Activated CD8-positive, alpha-beta memory T cell treated with anti-CD3 and anti-CD28 coated beads for 48 hours (primary cell): ENCODE measurements around the gene MYRFL.

Experiments used
- DNase-seq, 3 experiments: peaks; one replicate each; pipeline ENCODE4 v3.0.0-alpha.2; 2020; ENCODE audit warnings: low read depth in 2 of 3, low spot score in 2 of 3

The MYRFL gene

DNA sequence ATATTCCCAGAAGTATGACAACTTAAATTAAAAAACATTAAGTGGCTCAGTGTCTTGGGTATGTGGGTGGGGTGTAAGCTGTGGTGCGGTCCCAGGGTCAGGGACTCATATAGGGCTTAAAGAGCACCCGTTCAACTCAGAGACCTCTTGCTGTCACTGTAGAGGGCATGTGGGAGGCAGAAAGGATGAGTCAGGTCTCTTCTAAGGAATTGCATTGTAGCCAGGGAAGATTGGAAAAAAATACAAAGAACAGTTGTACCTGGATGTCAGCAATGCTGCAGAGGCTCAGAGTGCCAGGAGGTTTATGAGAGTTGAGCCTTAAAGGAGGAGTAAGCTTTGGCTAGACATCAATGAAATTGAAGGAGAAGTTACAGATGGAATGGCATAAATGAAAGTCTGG is 104.1 kb downstream of the MYRFL start:
- DNase-seq, result no peak

DNA sequence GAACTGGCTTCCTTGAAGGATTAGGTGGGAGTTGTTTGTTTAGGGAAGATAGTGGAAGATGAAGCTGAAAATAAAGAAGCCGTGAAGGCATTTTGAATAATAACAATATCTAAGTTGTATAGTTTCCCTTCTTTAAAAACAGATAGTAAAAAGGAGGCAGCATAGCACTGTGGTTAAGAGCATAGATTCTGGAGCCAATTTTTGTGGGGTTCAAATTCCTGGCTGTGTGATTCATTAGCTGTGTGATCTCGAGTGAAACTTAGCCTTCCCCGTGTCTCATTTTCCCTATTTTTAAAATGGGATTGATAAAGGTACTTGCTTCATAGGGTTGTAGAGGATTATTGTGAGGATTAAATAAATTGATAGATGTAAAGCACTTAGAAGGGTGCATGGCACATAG is 104.5 kb downstream of the MYRFL start:
- DNase-seq, result no peak

DNA sequence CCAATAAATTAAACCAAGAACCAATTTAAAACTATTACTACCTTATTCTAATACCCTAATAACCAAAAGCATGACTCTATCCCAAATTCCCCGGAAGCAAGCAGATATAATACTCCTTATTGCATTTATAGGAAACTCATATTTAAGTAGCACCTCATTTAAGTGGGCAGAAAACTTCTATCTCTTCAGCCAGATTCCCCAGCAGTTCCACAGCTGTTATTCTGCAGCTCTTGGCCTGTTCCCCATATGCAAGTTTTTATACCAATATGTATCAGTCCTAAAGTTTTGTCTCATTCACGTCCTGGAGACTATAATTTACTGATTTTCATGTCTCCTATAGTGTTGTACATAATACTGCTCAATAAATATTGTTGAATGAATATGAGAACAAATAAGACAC is 106.5 kb downstream of the MYRFL start:
- no peak for DNase-seq

DNA sequence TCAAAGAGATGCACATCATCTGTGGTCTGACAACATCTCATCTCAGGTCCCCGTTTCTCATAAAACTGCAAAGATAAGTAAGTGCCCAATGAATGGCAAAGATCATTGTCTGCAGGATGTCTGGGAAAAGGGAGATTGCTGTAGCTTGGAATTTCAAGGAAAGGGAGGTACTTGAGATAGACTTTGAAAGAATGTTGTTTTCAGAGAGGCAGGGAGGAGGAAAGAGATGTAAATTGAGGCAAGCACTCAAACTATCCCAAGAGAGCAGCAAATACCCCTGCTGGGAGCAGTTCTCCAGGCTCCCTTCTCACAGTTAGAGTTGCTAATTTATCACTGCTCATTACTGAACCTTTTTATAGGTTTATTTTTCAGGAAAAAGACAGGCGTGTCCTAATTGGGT is 107.1 kb downstream of the MYRFL start:
- no peak for DNase-seq

DNA sequence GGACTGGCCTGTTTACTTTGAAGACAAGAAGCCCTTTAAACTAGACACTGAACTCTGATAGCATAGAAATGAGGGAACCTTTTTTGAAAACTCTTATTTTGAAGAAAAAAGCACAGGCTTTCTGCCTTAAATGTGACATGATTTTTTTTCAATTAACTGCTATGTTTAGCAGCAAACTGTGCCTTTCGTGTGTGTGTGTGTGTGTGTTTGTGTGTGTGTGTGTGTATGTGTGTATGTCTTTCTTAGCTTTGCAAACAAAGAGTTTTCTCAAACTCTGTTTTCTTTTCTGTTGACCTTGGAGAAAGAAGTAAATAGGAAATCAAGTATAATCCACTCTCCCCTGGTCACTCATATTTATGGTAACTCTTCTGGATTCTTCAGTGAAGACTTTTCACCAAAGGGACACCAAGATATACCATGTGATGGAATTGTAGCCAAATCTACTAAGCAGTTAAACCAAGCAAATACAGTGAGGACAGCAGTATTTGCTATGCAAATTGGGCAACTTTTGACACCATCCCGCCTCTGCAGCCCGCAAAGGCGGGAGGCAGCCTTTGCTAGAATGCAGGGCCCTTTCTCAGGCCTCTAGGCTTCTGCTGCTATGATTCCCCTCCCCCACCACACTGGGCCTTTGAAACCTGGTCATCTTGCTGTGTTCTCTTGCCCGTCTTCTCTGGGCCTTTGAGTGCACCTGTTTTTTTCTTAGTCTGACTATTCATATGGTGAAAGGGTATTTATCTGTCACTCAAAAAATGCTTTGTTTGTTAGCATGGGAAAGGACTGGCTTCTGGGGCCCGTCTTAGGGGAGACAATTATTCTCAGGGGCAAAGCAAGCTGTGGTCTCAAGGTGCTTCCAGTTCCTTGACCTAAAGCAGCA is 107.9 kb downstream of the MYRFL start:
- DNase-seq, result no peak

DNA sequence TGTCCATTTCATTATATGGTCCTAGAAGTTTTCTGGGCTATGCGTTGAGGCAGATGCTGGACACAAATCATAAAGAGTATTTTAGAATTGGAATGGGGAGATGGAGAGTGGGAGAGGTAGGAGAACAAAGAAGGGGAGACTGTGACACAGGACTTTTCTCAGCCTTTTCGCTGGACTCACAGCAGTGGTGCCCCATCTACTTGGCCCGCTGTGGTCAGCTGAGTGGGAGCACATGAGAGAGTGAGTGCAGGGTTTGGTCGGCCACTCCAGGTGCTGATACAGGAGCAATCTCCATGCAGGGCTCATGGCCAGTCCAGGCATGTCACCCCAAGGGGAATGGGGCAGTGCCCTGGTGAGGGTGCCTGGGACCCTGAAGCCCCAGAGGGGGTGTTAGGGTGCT is 109.0 kb downstream of the MYRFL start:
- DNase-seq, result no peak

DNA sequence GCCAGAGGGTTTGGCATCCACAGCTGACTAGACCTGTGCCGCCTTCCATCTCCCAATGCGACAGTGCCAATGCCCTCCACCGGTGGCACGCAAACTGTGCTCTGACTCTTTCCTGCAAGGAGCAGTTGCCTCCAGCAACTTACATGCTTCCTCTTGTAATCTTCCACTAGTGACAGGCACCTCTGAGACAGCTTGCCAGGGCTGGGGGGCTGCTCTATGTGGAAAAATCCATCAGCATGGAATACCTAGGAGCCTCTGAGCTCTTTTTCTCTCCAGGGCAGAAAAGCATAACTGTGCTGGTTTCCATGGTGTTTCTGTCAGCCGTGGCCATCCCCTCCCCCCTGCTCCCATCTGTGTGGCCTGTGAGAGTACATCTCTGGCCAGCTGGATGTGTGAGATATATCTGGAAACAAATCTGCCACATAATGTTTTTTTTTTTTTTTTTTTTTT is 110.6 kb downstream of the MYRFL start:
- no peak for DNase-seq

DNA sequence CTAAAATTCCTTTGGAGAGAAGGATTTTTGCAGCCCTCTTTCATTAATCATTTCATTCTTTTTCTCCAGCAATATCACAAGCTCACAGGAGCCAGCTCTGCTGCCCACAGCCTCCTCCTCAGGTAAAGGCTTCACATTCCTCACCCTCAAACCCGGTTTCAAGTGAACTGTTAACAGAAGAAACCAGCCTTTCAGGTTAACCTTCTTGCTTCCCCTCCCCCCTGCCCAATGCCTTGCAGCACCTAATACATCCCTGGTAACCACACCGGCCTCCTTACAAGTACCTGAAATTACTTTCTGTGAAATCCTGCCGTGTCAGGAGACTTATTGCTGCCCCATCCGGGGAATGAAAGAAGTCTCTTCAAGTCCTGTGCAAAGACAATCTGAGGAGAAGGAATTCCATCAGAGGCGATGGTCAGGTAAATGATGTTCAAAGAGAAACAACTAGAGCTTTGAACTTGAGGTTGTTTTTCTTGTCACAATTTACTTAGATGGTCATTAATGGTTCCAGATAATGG is 111.2 kb downstream of the MYRFL start:
- no peak for DNase-seq

DNA sequence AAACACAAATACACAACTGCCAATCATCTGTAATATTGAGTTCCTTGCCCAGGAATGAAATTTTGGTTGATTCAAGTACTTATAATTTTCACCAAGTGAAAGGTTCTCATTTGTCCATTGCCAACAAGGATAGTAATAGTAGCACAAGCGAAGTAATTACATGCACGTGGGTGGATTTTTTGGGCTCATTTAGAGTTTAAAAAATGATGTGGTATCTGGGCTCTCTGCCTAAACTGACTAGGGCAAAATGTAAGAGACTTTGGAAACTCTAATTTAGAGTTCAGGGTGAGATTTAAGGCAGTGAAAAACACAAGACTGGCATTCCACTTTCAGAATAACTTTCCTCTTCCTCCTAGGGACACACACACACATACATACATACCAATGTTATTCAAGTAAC is 111.7 kb downstream of the MYRFL start:
- no peak for DNase-seq

DNA sequence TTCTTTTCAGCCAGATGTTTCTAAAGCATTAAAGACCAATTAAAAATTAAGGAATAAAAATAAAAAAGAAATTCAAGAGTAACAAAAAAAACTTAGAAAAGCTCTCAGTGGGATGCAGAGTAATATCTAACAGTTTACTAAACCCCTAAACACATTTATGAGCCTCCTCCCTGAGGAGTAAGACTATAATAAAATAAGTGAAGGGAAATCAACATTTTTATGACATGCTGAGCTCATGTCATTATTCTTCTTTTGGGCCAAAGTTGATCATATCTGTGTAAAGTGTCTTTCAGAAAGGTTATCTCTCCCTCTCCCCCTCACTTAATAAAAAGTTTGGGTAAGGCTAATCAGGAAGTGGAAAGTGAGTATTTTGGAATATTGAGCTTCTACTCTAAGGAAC is 122.1 kb downstream of the MYRFL start:
- DNase-seq, result no peak

DNA sequence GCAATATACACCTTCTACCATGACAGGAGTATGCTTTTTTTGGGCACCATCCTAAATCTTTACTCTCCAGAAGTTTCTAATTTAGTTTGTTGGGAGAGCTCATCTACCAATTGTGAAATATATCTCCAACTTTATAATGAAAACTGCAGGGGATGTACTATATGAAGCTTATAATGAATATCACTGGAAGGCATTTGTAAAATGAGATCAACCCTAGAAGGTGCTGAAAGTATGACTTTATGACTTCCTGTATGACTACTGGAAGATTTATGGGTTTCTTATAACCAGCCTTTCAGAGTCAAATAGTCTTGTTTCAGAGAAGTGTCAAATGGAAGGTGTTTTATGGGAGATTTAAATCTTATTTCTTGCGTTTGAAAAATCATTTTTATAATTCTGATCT is 122.9 kb downstream of the MYRFL start:
- no peak for DNase-seq

DNA sequence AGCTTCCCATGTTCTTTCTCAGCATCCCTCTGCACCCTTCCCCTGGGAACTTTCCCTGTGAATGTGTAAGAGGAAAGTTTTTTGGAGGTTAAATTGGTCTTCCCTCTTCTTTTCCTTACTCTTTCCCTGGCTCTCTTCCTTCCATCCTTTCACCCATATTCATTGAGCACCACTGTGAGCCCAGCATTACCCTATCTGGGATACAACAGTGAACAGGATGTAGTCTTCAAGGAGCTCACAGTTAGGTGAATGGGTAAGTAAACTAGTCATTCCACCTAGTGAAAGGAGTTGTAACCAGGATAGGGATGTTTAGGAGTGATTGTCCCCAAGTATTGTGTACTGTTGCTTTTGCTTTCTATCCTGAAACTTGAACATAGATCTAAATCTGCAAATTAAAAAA is 123.8 kb downstream of the MYRFL start:
- DNase-seq, result no peak

DNA sequence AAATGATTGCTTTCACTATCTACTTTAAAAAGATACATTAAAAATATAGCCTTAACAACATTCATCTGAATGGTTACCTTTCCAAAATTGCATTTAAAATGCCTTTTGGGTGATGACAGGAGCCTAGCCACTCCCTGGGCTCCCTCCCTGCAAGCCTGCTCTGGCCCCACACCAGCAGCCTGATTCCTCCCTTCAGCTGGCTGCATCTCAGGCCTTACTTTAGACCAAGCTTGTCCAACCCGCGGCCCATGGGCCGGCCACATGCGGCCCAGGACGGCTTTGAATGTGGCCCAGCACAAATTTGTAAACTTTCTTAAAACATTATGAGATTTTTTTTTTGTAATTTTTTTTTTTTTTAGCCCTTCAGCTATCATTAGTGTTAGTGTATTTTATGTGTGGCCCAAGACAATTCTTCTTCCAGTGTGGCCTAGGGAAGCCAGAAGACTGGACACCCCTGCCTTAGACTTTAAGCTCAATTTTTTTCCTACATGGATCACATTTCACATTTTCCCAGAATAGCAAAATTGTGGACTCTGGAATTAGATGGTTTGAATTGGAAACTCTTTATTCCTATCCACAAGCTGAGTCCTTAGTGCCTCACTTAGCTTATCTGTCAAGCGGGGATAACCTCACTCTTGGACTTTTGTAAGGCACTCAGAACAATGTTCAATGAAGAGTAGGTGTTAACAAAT is 124.4 kb downstream of the MYRFL start:
- no peak for DNase-seq

DNA sequence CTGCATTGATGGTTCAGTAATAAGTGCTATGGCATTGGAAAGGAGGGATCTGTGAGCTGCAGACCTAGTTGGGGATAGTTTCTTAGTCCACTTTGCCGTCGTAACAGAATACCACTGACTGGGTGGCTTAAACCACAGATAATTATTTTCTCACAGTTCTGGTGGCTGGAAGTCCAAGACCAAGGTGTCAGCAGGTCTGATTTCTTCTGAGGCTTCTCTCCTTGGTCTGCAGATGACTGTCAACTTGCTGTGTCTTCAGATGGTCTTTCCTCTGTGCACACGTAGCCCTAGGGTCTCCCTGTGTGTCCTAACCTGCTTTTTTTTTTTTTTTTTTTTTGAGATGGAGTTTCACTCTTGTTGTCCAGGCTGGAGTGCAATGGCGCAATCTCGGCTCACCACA is 126.1 kb downstream of the MYRFL start:
- no peak for DNase-seq

DNA sequence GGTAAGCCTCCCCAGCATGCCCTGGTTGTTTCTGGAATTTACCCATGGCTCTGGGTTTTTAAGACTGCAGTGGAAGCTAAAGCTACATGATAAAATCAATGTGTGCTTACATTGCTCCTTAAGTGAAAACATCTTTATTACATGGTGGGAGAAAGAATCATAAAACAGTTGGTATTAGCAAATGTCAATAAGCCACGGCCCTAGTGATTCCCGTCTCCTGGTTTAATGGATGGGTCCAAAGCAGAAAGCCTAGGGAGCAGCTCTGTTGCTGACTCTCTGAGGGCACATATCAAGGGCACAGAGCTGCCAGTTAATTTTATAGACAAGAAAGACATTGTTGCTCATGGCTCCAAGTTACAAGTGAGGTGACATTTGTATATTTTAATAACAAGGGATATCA is 127.9 kb downstream of the MYRFL start:
- no peak for DNase-seq

DNA sequence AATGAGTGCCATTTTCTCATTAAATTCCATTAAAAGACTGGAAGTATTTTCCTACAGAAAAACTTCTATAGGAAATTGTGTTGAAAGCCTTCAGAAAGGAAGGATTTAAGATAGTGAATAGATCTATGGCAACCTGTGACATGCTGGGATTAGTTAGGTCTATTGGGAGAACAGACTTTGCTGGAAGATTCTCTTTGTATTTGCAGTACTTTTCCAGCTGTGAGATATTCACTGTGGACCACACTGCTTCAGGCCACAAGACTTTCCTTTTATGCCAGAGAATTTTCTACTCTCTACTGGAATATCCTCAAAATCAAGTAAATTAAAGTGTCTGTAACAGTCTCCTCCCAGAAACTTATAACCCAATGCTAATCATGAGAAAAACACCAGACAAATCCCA is 136.2 kb downstream of the MYRFL start:
- DNase-seq, result no peak

DNA sequence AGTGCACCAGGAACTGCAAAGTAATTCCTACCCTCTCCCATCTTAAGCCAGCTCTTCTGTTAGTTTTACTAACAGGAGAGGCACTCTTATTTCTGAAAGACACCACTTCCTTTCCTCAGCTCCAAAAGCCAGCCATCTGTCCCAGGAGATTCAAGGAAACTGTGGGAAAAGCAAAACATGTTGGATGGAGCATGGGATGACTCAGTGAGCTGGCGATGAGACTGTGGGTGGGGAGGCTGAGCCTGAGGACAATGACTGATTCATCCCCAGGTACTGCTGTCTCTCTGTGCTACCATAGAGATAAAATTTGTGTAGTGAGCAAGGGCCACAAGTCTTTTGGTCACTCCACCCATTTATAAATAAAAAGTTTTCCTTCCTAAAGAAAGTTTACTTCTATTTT is 141.4 kb downstream of the MYRFL start:
- no peak for DNase-seq

DNA sequence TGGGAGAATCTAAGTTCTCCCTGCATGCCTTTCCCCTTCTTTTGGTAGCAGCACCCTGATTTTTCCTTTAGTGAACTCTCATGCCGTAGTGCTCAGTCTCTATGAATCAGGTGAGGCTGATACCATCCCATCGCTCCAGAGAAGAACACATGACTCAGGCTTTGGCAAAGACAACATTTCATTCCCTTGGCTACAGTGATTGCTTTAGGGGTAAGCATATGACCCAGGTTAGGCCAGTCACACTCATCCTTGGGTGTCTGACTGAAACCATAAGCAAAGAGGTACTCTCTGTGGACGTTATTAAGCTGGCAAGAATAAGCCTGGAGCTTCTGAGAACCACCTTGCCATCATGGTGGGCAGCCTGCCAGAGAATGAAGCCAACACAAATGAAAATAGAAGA is 141.8 kb downstream of the MYRFL start:
- DNase-seq, result no peak

DNA sequence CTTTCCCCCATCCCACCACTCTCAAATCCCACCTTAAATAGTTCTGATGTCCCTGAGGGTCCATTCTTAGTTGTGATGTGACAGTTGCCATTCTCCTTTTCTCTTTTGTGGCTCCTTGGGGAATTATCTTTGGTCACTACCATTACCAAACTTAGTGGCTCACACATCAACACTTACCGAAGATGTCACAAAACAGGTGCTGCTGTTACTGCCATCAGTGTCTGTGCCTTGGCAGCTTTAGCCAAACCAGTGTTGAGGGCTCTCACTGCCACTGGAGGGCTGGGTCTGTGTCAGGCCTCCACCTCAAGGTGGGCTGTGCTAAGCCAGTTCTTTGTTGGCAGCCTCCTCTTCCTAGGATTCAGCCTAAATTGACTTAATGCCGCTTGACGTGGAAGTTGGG is 144.0 kb downstream of the MYRFL start:
- no peak for DNase-seq

DNA sequence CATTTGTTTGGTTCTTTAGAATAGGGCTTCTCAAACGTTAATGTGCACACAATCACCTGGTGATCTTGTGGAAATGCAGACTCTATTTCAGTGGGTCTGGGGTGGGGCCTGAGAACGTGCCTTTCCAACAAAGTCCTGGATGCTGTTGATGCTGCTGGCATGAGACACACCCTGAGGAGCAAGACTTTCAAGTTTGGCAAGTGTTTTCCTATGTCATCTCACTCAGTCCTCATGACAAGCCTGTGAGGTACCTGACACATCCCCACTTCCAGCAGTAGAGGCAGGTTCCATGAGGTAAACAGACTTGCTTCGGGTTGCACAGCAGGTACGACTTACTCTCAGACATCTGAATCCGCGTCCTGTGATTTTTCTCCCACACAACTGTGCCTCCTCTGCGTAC is 147.1 kb downstream of the MYRFL start:
- DNase-seq, result no peak

DNA sequence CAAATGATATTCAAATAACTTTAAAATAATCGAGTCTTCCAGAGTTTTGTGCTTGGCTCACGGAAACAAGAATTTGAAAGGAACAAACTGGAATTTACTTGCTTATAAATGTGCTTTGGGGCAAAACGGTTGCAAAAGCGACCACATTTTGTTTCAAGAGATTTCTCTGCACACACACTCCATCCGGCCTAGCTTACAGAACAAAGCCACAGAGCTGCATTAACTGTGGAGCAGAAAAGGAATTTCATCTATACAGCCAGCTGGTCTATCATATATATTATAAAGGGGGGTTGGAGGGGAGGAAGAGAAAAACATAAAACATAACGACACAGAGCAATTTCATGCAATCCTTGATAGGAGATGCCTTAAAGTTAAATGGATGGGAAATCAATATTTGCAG is 153.0 kb downstream of the MYRFL start:
- DNase-seq, result no peak

DNA sequence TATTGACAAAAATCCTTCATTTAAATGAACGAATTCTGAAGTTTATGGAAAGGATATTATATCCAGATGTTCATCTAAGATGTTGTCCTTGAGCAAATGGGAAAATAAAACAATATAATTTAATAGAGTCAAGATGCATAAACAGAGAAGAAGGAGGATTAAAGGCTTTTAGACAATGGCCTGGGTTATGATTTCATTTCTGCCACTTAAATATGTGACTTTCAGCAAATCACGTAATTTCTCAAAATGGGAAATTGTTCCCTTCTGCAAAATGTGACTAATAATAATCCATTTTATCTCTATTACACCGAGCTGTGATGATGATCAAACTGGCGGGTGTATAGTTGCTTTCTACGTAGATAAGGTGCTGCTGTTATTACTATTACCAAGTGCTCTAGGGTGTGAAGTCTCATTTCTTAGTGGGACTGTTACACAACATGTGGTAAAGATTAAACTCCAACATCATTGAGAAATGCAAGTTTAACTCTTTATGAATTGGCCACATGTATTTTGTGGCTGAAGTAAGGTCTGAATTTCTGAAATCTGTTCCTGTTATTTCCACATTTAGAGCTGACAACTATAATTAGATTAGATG is 157.0 kb downstream of the MYRFL start:
- no peak for DNase-seq
